Measurements from ENCODE around the gene CBFA2T3. TPM values are rescaled to one million over a fixed set of nuclear protein-coding genes. Genes with fewer than 3 reads are reported as not detected.

CBFA2T3 gene
- total and polyA plus RNA-seq, 2 of the 13 experiments (the other 11 are each of a cell fraction or from before 2014, with no cell fraction given), result 0.05 TPM; not detected in 1

DNA sequence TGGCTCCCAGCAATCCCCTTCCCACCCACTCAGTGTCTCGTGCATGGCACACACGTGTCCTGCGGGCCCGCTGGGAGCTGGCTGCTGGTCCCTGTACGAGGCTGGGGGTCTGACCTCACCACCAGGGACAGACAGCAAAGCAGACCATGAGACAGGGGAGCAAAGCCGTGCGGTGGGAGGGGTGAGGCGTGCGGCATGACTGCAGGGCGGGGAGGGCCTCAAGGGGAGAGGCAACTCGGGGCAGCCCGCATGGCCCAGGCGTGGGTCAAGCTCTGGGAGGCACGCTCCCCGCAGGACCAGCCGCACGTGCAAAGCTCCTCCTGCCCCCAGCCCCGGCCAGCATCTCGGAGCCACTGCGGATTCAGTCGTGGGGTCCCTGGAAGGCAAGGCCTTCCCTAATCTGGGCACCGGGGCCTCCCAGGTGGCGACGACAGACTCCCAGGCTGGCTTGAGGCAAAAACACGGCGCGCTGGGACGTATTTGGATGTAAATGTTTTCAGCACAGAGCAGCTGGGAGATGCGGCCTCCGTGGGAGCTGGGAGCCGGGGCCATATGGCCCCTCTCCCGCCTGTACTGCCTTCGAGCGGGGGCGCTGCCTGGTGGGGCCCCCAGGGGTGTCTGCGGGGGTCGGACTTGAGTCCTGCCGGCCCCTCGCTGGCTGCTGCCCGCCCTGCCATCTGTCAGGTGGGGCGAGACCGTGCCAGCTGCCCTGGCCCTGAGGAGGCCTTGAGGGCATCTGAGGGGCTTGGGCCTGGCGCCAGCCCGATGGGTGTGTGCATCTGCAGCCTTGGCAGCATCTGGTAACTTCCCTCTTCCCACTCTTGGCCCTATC lies 12.2 kb upstream of the CBFA2T3 start:
- Histone ChIP-seq H2AFZ (ENCODE audit: low read length) (no peak overlapping the region), H4K20me1 (ENCODE audit: insufficient read depth, low read length) (no peaks in the 10 kb centered on the region), H3K4me1 (ENCODE audit: insufficient read depth, low read length) (no peaks in the 10 kb centered on the region), H3K27me3 (ENCODE audit: control insufficient read depth in 1 of 2, insufficient read depth in 2 of 2, low read length in 2 of 2) (peaks cover 37 to 92% of the 10 kb centered on the region in 2 experiments), H3K27ac (ENCODE audit: extremely low read length, insufficient read depth, low read length) (no peak overlapping the region), H3K4me2 (ENCODE audit: low read depth, low read length) (no peak overlapping the region), H3K9me3 (ENCODE audit: low read length) (no peaks in the 10 kb centered on the region), H3K4me3 (replicated peaks in 1 of 3; ENCODE audit: insufficient read depth in 1 of 3, low read depth in 2 of 3, low read length in 3 of 3) (no peak overlapping the region), H3K9ac (ENCODE audit: insufficient read depth, low read depth, low read length) (no peak overlapping the region), H3K36me3 (replicated peaks in 1 of 2; ENCODE audit: control insufficient read depth in 1 of 2, insufficient read depth in 2 of 2, low read length in 2 of 2) (no peaks in the 10 kb centered on the region), H3K79me2 (ENCODE audit: insufficient read depth, low read length) (no peaks in the 10 kb centered on the region)
- FAIRE-seq, result no peak
- TF ChIP-seq, protein P1, sequence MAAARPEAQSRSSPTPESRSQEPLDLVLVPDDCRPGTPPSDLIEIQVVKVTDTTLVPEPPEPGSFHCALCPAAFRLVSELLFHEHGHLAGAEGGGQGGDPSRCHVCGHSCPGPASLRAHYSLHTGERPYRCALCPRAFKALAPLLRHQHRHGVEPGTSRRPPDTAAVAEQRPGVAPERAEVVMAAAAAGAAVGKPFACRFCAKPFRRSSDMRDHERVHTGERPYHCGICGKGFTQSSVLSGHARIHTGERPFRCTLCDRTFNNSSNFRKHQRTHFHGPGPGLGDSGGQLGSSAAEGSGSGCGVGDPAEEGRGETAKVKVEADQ (CRISPR knock-in tag; IDR thresholded peaks at IDR 0.05; ENCODE audit: borderline replicate concordance), result no peak
- no peak for TF ChIP-seq ZNF552 (CRISPR knock-in tag; IDR thresholded peaks at IDR 0.05; ENCODE audit: borderline replicate concordance)
- no peak for TF ChIP-seq SALL2 (CRISPR knock-in tag; IDR thresholded peaks at IDR 0.05)
- no peak for TF ChIP-seq ZFAT (CRISPR knock-in tag; conservative IDR thresholded peaks at IDR 0.05)
- TF ChIP-seq, protein P2, sequence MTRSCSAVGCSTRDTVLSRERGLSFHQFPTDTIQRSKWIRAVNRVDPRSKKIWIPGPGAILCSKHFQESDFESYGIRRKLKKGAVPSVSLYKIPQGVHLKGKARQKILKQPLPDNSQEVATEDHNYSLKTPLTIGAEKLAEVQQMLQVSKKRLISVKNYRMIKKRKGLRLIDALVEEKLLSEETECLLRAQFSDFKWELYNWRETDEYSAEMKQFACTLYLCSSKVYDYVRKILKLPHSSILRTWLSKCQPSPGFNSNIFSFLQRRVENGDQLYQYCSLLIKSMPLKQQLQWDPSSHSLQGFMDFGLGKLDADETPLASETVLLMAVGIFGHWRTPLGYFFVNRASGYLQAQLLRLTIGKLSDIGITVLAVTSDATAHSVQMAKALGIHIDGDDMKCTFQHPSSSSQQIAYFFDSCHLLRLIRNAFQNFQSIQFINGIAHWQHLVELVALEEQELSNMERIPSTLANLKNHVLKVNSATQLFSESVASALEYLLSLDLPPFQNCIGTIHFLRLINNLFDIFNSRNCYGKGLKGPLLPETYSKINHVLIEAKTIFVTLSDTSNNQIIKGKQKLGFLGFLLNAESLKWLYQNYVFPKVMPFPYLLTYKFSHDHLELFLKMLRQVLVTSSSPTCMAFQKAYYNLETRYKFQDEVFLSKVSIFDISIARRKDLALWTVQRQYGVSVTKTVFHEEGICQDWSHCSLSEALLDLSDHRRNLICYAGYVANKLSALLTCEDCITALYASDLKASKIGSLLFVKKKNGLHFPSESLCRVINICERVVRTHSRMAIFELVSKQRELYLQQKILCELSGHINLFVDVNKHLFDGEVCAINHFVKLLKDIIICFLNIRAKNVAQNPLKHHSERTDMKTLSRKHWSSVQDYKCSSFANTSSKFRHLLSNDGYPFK (CRISPR knock-in tag; IDR thresholded peaks at IDR 0.05; ENCODE audit: borderline replicate concordance), result no peak
- TF ChIP-seq ZNF841 (CRISPR knock-in tag; IDR thresholded peaks at IDR 0.05; ENCODE audit: borderline replicate concordance), result no peak
- TF ChIP-seq DPF2 (CRISPR knock-in tag; IDR thresholded peaks at IDR 0.05; ENCODE audit: borderline replicate concordance, low read depth), result no peak
- TF ChIP-seq, protein P3, sequence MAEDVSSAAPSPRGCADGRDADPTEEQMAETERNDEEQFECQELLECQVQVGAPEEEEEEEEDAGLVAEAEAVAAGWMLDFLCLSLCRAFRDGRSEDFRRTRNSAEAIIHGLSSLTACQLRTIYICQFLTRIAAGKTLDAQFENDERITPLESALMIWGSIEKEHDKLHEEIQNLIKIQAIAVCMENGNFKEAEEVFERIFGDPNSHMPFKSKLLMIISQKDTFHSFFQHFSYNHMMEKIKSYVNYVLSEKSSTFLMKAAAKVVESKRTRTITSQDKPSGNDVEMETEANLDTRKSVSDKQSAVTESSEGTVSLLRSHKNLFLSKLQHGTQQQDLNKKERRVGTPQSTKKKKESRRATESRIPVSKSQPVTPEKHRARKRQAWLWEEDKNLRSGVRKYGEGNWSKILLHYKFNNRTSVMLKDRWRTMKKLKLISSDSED (CRISPR knock-in tag; IDR thresholded peaks at IDR 0.05), result no peak
- TF ChIP-seq RBAK (CRISPR knock-in tag; IDR thresholded peaks at IDR 0.05), result no peak
- TF ChIP-seq ARNTL (CRISPR knock-in tag; IDR thresholded peaks at IDR 0.05), result no peak
- TF ChIP-seq ZKSCAN5 (CRISPR knock-in tag; IDR thresholded peaks at IDR 0.05), result no peak
- TF ChIP-seq HMG20A (CRISPR knock-in tag; IDR thresholded peaks at IDR 0.05; ENCODE audit: borderline replicate concordance), result no peak
- POLR2A ChIA-PET, result no interaction called here
- 20% methylated on average over 25 of the region's 44 CpGs for WGBS (ENCODE audit: low lambda C conversion rate)
- in situ Hi-C loops (cut with HindIII; ENCODE audit: extremely low pct_ligation_motif_present, low pct_unique_long_range_greater_than_20kb) (no loop called here), intact Hi-C loops (cut with micrococcal nuclease; ENCODE audit: unreplicated experiment) (no loop called here)
- BruUV-seq (replicated peaks), result no TSS peak
- CTCF ChIA-PET (ENCODE audit: low intra/inter-chr PET ratio, low total read pairs), result no interaction called here
- ATAC-seq, result no peak
- no peak for DNase-seq (ENCODE audit: low spot score)

Measured in HepG2 (cell line).